GM21423 (cell line): ENCODE results near the gene NTNG2.
"Not testable (repeated sequence)": the region's sequence is repeated elsewhere in the genome, so short reads cannot be mapped to it uniquely, and the experiment has no call there.

Experiments used
- ATAC-seq: cut with Tn5 transposase; IDR thresholded peaks from one replicate; pipeline ENCODE4 v1.9.1; 2021; ENCODE audit warnings: mild to moderate bottlenecking, moderate library complexity; ENCODE audit not compliant: unreplicated experiment

The NTNG2 gene

GRCh38 chr9:132161743-132162184, at the start of gene NTNG2:
Gene NTNG2 (plus strand): TSS chr9:132162058. CDS start chr9:132166832, 4,774 bp downstream.
- no peak for ATAC-seq

GRCh38 chr9:132114102-132114707, 47.7 kb upstream of the NTNG2 start:
- no peak for ATAC-seq

- no peak for ATAC-seq
These were observed 45.3 kb upstream of the NTNG2 start for GRCh38 chr9:132116583-132116982.

GRCh38 chr9:132117694-132118093, 44.2 kb upstream of the NTNG2 start:
- no peak for ATAC-seq

- ATAC-seq: no peak
These were observed 40.8 kb upstream of the NTNG2 start for GRCh38 chr9:132121021-132121420.

GRCh38 chr9:132124800-132125199, 37.1 kb upstream of the NTNG2 start:
- no peak for ATAC-seq

GRCh38 chr9:132125361-132125760, 36.5 kb upstream of the NTNG2 start:
- no peak for ATAC-seq

- no peak for ATAC-seq
These were observed 35.7 kb upstream of the NTNG2 start for GRCh38 chr9:132125944-132126679.

- ATAC-seq: no peak
These were observed 35.1 kb upstream of the NTNG2 start for GRCh38 chr9:132126680-132127236.

GRCh38 chr9:132127888-132128534, 33.8 kb upstream of the NTNG2 start:
- ATAC-seq: no peak

GRCh38 chr9:132129535-132129934, 32.3 kb upstream of the NTNG2 start:
- no peak for ATAC-seq

GRCh38 chr9:132134085-132134484, 27.8 kb upstream of the NTNG2 start:
- not testable (repeated sequence) for ATAC-seq

GRCh38 chr9:132135456-132135855, 26.4 kb upstream of the NTNG2 start:
- ATAC-seq: no peak

GRCh38 chr9:132136151-132136780, 25.6 kb upstream of the NTNG2 start:
- ATAC-seq: no peak

- no peak for ATAC-seq
These were observed 20.4 kb upstream of the NTNG2 start for GRCh38 chr9:132141344-132141947.

GRCh38 chr9:132141948-132142594, 19.8 kb upstream of the NTNG2 start:
- ATAC-seq: no peak

- ATAC-seq: no peak
These were observed 18.9 kb upstream of the NTNG2 start for GRCh38 chr9:132142924-132143323.

- no peak for ATAC-seq
These were observed 18.5 kb upstream of the NTNG2 start for GRCh38 chr9:132143359-132143758.

- no peak for ATAC-seq
These were observed 17.0 kb upstream of the NTNG2 start for GRCh38 chr9:132144708-132145365.

GRCh38 chr9:132146039-132146438, 15.8 kb upstream of the NTNG2 start:
- no peak for ATAC-seq
